Naive thymus-derived CD4-positive, alpha-beta T cell (primary cell): ENCODE measurements around the gene CTNNA3. TPM values are rescaled to one million over a fixed set of nuclear protein-coding genes. Genes with fewer than 3 reads are reported as not detected.

Experiments
- ATAC-seq: fragments of 150-1000 bp; cut with Tn5 transposase; 2 replicates; pipeline ENCODE4 v1.10.0; 2021; ENCODE audit warnings: mild to moderate bottlenecking, moderate library complexity
- CTCF ChIA-PET: fragments of 350-600 bp; sonication (Branson Sonifier 250); formaldehyde crosslinking; loops from one replicate; lab custom pipeline; 2021; ENCODE audit warnings: antibody characterized with exemption; lab: Charles Lee
- POLR2A ChIA-PET: fragments of 350-600 bp; sonication (Branson Sonifier 250); formaldehyde crosslinking; loops from one replicate; lab custom pipeline; 2021; ENCODE audit warnings: antibody characterized with exemption, inconsistent platforms; lab: Charles Lee
- DNase-seq, 9 donors: peaks; one replicate each; pipeline versions ENCODE4 v3.0.0 to v3.0.0-alpha.2; 2020 to 2022; ENCODE audit warnings: mixed read lengths in 1 of 9
- H3K27ac ChIP-seq: one replicate; pipeline ENCODE4 v1.7.0; 2013; ENCODE audit warnings: mild to moderate bottlenecking, low read depth, low read length, moderate library complexity
- H3K27me3 ChIP-seq, 2 donors: one replicate each; pipeline ENCODE4 v1.7.0; 2013; ENCODE audit warnings: low read length in 2 of 2, mild to moderate bottlenecking in 2 of 2, moderate library complexity in 2 of 2; ENCODE audit not compliant: control insufficient read depth in 2 of 2, insufficient read depth in 2 of 2
- H3K36me3 ChIP-seq, 3 experiments: 1 replicate in 2 of 3; 2 replicates in 1 of 3; pipeline ENCODE4 v1.7.0; 2013; ENCODE audit warnings: low read length in 3 of 3, mild to moderate bottlenecking in 3 of 3, moderate library complexity in 1 of 3; ENCODE audit not compliant: insufficient read depth in 3 of 3, control insufficient read depth in 2 of 3
- H3K4me1 ChIP-seq, 2 donors: one replicate each; pipeline ENCODE4 v1.7.0; 2013; ENCODE audit warnings: low read length in 2 of 2, mild to moderate bottlenecking in 2 of 2, moderate library complexity in 1 of 2; ENCODE audit not compliant: control insufficient read depth in 2 of 2, insufficient read depth in 2 of 2
- H3K4me3 ChIP-seq: 2 replicates; pipeline ENCODE4 v1.7.0; 2013; ENCODE audit warnings: mild to moderate bottlenecking, low read length
- H3K9me3 ChIP-seq, 3 experiments: 1 replicate in 2 of 3; 2 replicates in 1 of 3; pipeline ENCODE4 v1.7.0; 2013; ENCODE audit warnings: low read length in 3 of 3; ENCODE audit not compliant: control insufficient read depth in 2 of 3
- H3K27ac Mint-ChIP-seq, 9 donors: one replicate each; pipeline ENCODE4 v1.8.0; 2020 to 2022; ENCODE audit warnings: mixed read lengths in 9 of 9, mild to moderate bottlenecking in 8 of 9, moderate library complexity in 5 of 9, inconsistent platforms in 2 of 9
- H3K27me3 Mint-ChIP-seq, 5 donors: one replicate each; pipeline ENCODE4 v1.8.0; 2021 to 2022; ENCODE audit warnings: mixed read lengths in 5 of 5, mild to moderate bottlenecking in 1 of 5
- H3K36me3 Mint-ChIP-seq, 5 donors: one replicate each; pipeline ENCODE4 v1.8.0; 2020 to 2022; ENCODE audit warnings: mixed read lengths in 5 of 5, mild to moderate bottlenecking in 3 of 5, inconsistent platforms in 1 of 5
- H3K4me1 Mint-ChIP-seq, 7 donors: one replicate each; pipeline ENCODE4 v1.8.0; 2020 to 2022; ENCODE audit warnings: mixed read lengths in 7 of 7, mild to moderate bottlenecking in 3 of 7, inconsistent platforms in 1 of 7
- H3K4me3 Mint-ChIP-seq, 10 donors: one replicate each; pipeline ENCODE4 v1.8.0; 2020 to 2022; ENCODE audit warnings: mild to moderate bottlenecking in 10 of 10, mixed read lengths in 10 of 10, moderate library complexity in 6 of 10, inconsistent platforms in 2 of 10
- H3K9me3 Mint-ChIP-seq, 11 donors: one replicate each; pipeline ENCODE4 v1.8.0; 2020 to 2022; ENCODE audit warnings: mixed read lengths in 11 of 11, mild to moderate bottlenecking in 4 of 11, inconsistent platforms in 1 of 11, moderate library complexity in 1 of 11
- intact Hi-C, 2 donors: fragments of 100-400 bp; cut with micrococcal nuclease; formaldehyde crosslinking; loops; one replicate each; pipeline ENCODE4 v1.15.1; 2023
- polyA plus RNA-seq, 2 donors: library from polyadenylated mRNA; unstranded; fragments of 300-500 nt; fragmentation: Illumina TruSeq; gene quantifications; one replicate each; pipeline ENCODE4 v1.2.3, GENCODE V29; 2021
- total RNA-seq, 6 experiments: library from RNA in 5 of 6; stranded (reverse) in 5 of 6; gene quantifications; 1 replicate in 5 of 6; 2 replicates in 1 of 6; pipeline ENCODE4 v1.2.3 and lab custom pipeline; 2021 to 2026

CTNNA3 gene
- total and polyA plus RNA-seq, 7 experiments from 2014 or later: 0.43 to 0.84 (median 0.71) TPM; not detected in 2

- ChIA-PET POLR2A (no interaction called here), CTCF (no interaction called here)
- Histone ChIP-seq H3K36me3 (no peaks in the 10 kb centered on the region), H3K4me1 (no peaks in the 10 kb centered on the region), H3K27me3 (no peaks in the 10 kb centered on the region), H3K9me3 (no peaks in the 10 kb centered on the region), H3K4me3 (no peak overlapping the region), H3K27ac (no peak overlapping the region)
- Mint-ChIP-seq H3K27me3 (no peaks in the 10 kb centered on the region), H3K4me1 (no peaks in the 10 kb centered on the region), H3K9me3 (peaks cover 0 to 7% (median 3%) of the 10 kb centered on the region in 11 donors), H3K4me3 (no peak overlapping the region), H3K36me3 (no peaks in the 10 kb centered on the region), H3K27ac (no peak overlapping the region)
- intact Hi-C loops: no loop called here
- no peak for DNase-seq
- ATAC-seq: no peak
Observed at GRCh38 chr10:66860376-66860945, 835.5 kb downstream of the CTNNA3 start.

- Histone ChIP-seq H3K4me3 (no peak overlapping the region), H3K27me3 (no peaks in the 10 kb centered on the region), H3K36me3 (no peaks in the 10 kb centered on the region), H3K9me3 (no peaks in the 10 kb centered on the region), H3K27ac (no peak overlapping the region), H3K4me1 (no peaks in the 10 kb centered on the region)
- ChIA-PET POLR2A (no interaction called here), CTCF (no interaction called here)
- no peaks in the 10 kb centered on the region for H3K27me3 Mint-ChIP-seq
- H3K4me3 Mint-ChIP-seq: no peak overlapping the region
- intact Hi-C loops: no loop called here
- no peak overlapping the region for H3K27ac Mint-ChIP-seq
- H3K36me3 Mint-ChIP-seq: no peaks in the 10 kb centered on the region
- ATAC-seq (no peak), DNase-seq (no peak)
- peaks cover 0 to 10% (median 0%) of the 10 kb centered on the region in 11 donors for H3K9me3 Mint-ChIP-seq
- H3K4me1 Mint-ChIP-seq: no peaks in the 10 kb centered on the region
Observed at GRCh38 chr10:66852811-66853210, 843.2 kb downstream of the CTNNA3 start.

- H3K36me3 Mint-ChIP-seq: no peaks in the 10 kb centered on the region
- no peak for ATAC-seq
- Histone ChIP-seq H3K27me3 (no peaks in the 10 kb centered on the region), H3K4me1 (no peaks in the 10 kb centered on the region), H3K4me3 (no peak overlapping the region), H3K27ac (no peak overlapping the region), H3K9me3 (no peaks in the 10 kb centered on the region), H3K36me3 (no peaks in the 10 kb centered on the region)
- H3K4me3 Mint-ChIP-seq: no peak overlapping the region
- intact Hi-C loops: no loop called here
- no peaks in the 10 kb centered on the region for H3K27me3 Mint-ChIP-seq
- DNase-seq: no peak
- ChIA-PET POLR2A (no interaction called here), CTCF (no interaction called here)
- no peaks in the 10 kb centered on the region for H3K4me1 Mint-ChIP-seq
- no peak overlapping the region for H3K27ac Mint-ChIP-seq
- peaks cover 0 to 5% (median 0%) of the 10 kb centered on the region in 11 donors for H3K9me3 Mint-ChIP-seq
Observed at GRCh38 chr10:66848856-66849255, 847.1 kb downstream of the CTNNA3 start.

- H3K4me1 ChIP-seq: no peaks in the 10 kb centered on the region
- ChIA-PET CTCF (no interaction called here), POLR2A (no interaction called here)
- no peak for DNase-seq
- no peaks in the 10 kb centered on the region for H3K9me3 ChIP-seq
- no peak overlapping the region for H3K27ac Mint-ChIP-seq
- no peaks in the 10 kb centered on the region for H3K27me3 Mint-ChIP-seq
- H3K36me3 ChIP-seq: no peaks in the 10 kb centered on the region
- no peaks in the 10 kb centered on the region for H3K27me3 ChIP-seq
- H3K27ac ChIP-seq: no peak overlapping the region
- H3K4me1 Mint-ChIP-seq: no peaks in the 10 kb centered on the region
- intact Hi-C loops: no loop called here
- no peaks in the 10 kb centered on the region for H3K36me3 Mint-ChIP-seq
- H3K9me3 Mint-ChIP-seq: peaks cover 0 to 12% (median 0%) of the 10 kb centered on the region in 11 donors
- no peak overlapping the region for H3K4me3 Mint-ChIP-seq
- H3K4me3 ChIP-seq: no peak overlapping the region
- ATAC-seq: no peak
Observed at GRCh38 chr10:66844176-66844942, 851.6 kb downstream of the CTNNA3 start.

GRCh38 chr10:66843396-66843795 lies 852.6 kb downstream of the CTNNA3 start:
- DNase-seq: no peak
- intact Hi-C loops: no loop called here
- POLR2A ChIA-PET: no interaction called here

GRCh38 chr10:66842867-66843266 lies 853.1 kb downstream of the CTNNA3 start:
- ChIA-PET POLR2A (no interaction called here), CTCF (no interaction called here)
- no peak for DNase-seq
- peaks cover 0 to 12% (median 0%) of the 10 kb centered on the region in 11 donors for H3K9me3 Mint-ChIP-seq
- H3K4me3 ChIP-seq: no peak overlapping the region
- intact Hi-C loops: no loop called here
- H3K27ac Mint-ChIP-seq: no peak overlapping the region
- no peak for ATAC-seq
- no peaks in the 10 kb centered on the region for H3K36me3 ChIP-seq
- no peaks in the 10 kb centered on the region for H3K27me3 Mint-ChIP-seq
- H3K4me1 ChIP-seq: no peaks in the 10 kb centered on the region
- H3K4me3 Mint-ChIP-seq: no peak overlapping the region
- H3K4me1 Mint-ChIP-seq: no peaks in the 10 kb centered on the region
- no peaks in the 10 kb centered on the region for H3K27me3 ChIP-seq
- H3K36me3 Mint-ChIP-seq: no peaks in the 10 kb centered on the region
- H3K9me3 ChIP-seq: no peaks in the 10 kb centered on the region
- H3K27ac ChIP-seq: no peak overlapping the region

More at GRCh38 chr10:66843396-66843795, 852.6 kb downstream of the CTNNA3 start:
- no peak overlapping the region for H3K27ac Mint-ChIP-seq
- H3K4me1 ChIP-seq: no peaks in the 10 kb centered on the region
- H3K27me3 Mint-ChIP-seq: no peaks in the 10 kb centered on the region
- no peak overlapping the region for H3K4me3 ChIP-seq
- CTCF ChIA-PET: no interaction called here
- no peak overlapping the region for H3K4me3 Mint-ChIP-seq
- no peaks in the 10 kb centered on the region for H3K36me3 ChIP-seq
- H3K27ac ChIP-seq: no peak overlapping the region
- H3K27me3 ChIP-seq: no peaks in the 10 kb centered on the region
- H3K9me3 ChIP-seq: no peaks in the 10 kb centered on the region
- ATAC-seq: no peak
- H3K36me3 Mint-ChIP-seq: no peaks in the 10 kb centered on the region
- no peaks in the 10 kb centered on the region for H3K4me1 Mint-ChIP-seq
- peaks cover 0 to 12% (median 0%) of the 10 kb centered on the region in 11 donors for H3K9me3 Mint-ChIP-seq

GRCh38 chr10:66842371-66842770 lies 853.6 kb downstream of the CTNNA3 start:
- Mint-ChIP-seq H3K9me3 (peaks cover 0 to 12% (median 0%) of the 10 kb centered on the region in 11 donors), H3K36me3 (no peaks in the 10 kb centered on the region), H3K27ac (no peak overlapping the region), H3K27me3 (no peaks in the 10 kb centered on the region), H3K4me3 (no peak overlapping the region), H3K4me1 (no peaks in the 10 kb centered on the region)
- Histone ChIP-seq H3K36me3 (no peaks in the 10 kb centered on the region), H3K4me3 (no peak overlapping the region), H3K4me1 (no peaks in the 10 kb centered on the region), H3K27me3 (no peaks in the 10 kb centered on the region), H3K9me3 (no peaks in the 10 kb centered on the region), H3K27ac (no peak overlapping the region)
- ChIA-PET CTCF (no interaction called here), POLR2A (no interaction called here)
- DNase-seq (no peak), ATAC-seq (no peak)
- intact Hi-C loops: no loop called here
